HG03159 (cell line): ENCODE results near the gene TRIM17.

Experiments
- ATAC-seq: cut with Tn5 transposase; IDR thresholded peaks from one replicate; pipeline ENCODE4 v1.9.1; 2021; ENCODE audit warnings: mild to moderate bottlenecking, moderate library complexity; ENCODE audit not compliant: unreplicated experiment

The TRIM17 gene

DNA sequence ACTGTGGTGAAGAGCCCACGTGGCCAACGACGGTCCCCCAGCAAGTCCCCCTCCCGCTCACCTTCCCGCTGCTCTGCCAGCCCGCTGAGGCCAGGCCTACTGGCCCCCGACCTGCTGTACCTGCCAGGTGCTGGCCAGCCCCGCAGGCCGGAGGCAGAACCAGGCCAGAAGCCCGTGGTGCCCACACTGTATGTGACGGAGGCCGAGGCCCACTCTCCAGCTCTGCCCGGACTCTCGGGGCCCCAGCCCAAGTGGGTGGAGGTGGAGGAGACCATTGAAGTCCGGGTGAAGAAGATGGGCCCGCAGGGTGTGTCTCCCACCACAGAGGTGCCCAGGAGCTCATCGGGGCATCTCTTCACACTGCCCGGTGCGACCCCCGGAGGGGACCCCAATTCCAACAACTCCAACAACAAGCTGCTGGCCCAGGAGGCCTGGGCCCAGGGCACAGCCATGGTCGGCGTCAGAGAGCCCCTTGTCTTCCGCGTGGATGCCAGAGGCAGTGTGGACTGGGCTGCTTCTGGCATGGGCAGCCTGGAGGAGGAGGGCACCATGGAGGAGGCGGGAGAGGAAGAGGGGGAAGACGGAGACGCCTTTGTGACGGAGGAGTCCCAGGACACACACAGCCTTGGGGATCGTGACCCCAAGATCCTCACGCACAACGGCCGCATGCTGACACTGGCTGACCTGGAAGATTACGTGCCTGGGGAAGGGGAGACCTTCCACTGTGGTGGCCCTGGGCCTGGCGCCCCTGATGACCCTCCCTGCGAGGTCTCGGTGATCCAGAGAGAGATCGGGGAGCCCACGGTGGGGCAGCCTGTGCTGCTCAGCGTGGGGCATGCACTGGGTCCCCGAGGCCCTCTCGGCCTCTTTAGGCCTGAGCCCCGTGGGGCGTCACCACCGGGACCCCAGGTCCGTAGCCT, 56.8 kb downstream of the TRIM17 start:
- ATAC-seq: no peak

DNA sequence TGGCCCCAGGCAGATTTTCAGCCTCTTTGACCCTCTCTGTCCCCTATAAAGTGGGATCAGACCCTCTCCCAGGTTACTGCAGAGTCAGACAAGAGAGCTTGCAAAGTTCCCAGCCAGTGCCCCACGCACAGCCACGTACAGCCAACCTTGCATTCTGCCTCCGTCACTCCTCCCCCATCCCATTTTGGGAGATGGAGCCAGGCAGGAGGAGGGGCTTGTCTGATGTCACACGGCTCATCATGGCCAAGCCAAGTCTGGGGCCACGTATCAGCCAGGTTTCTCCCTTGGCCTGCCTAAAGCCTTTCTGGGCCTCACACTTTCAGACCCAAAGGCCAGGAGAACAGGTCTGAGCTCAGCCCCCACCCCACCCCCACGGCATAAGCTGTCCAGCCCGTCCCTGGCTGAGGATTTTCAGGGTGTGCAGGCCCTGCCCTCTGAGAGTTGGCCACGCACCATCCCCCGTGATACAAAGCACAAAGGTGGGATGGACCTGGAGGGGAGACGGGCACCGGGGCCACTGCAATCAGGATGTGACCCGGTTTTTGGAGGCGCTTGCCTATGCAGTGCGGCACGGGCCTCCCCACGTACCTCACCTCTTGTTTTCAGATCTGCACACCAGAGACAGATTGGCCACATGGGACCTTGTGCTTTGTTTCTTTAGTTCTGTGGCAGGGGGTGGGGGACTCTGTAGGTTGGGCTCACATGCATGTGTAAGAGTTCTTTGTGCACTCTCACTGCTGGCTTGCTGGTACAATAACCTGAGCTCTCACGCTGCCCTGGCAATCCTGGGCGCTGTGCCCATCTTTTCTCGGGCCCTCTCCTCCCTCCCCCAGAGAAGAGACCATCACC, 57.7 kb downstream of the TRIM17 start:
- no peak for ATAC-seq

DNA sequence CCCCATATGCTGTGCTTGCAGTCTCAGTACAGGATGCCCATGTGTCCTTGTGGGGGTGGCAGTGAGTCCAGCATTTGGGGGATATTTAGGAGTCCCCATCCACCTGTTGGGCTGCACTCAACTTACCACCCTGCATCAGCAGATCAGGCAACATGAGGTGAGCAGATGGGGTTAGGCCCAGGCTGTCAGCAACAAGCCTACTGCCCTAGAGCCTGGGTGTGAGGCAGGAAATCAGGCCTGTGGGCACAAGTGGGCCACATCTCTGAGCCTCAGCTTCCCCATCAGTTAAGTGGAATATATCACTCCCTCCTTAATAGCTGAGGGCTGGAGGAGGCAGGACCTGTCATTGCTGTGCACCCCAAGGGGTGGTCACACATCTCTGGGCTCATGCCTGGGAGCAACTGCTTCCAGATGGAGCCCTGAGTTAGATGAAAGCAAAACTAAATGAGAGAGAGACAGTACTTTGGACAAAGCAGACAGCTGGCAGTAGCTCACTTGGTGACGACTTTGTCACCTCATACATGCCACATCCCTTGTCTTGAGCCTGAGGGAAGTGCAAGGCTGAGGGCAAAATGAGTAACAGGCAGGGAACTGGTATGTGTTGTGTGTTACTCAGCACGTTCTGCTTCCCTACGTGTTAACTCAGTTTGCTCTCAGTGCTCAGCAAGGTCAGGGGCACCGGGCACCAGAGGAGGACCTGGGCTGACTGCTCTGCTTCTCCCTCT, 58.5 kb downstream of the TRIM17 start:
- no peak for ATAC-seq
